H1 (cell line): ENCODE measurements around the gene MRM3. TPM values are rescaled to one million over a fixed set of nuclear protein-coding genes. Genes with fewer than 3 reads are reported as not detected.

ENCODE experiments used
- CTCF ChIA-PET: fragments of 300-600 bp; sonication (Branson Sonifier 250); formaldehyde crosslinking; loops from one replicate; lab custom pipeline; 2021; ENCODE audit not compliant: partially characterized antibody; lab: Charles Lee
- POLR2A ChIA-PET: fragments of 300-600 bp; sonication (Branson Sonifier 250); formaldehyde crosslinking; loops from one replicate; lab custom pipeline; 2021; ENCODE audit warnings: inconsistent platforms; ENCODE audit not compliant: partially characterized antibody; lab: Charles Lee
- DNase-seq, 2 experiments: peaks; one replicate each; pipeline versions ENCODE4 v3.0.0 to v3.0.0-alpha.2; 2010 to 2022; ENCODE audit warnings: low spot score in 2 of 2, low read depth in 1 of 2, mixed read lengths in 1 of 2
- FAIRE-seq: peaks from 2 replicates; lab custom pipeline; 2011; peaks lifted over from hg19 to GRCh38; lab: Jason Lieb, UNC
- H2AFZ ChIP-seq: 2 replicates; pipeline ENCODE4 v1.8.1; 2012; ENCODE audit warnings: low read length, inconsistent platforms
- H2AK5ac ChIP-seq: 2 replicates; pipeline ENCODE4 v1.6.1; 2013; ENCODE audit warnings: low read depth, low read length
- H2BK120ac ChIP-seq: replicated peaks from 2 replicates; pipeline ENCODE3; 2013; ENCODE audit warnings: low read depth, low read length, inconsistent platforms
- H2BK12ac ChIP-seq: 2 replicates; pipeline ENCODE4 v1.6.1; 2013; ENCODE audit warnings: low read depth, low read length
- H2BK15ac ChIP-seq: 2 replicates; pipeline ENCODE4 v1.6.1; 2013; ENCODE audit warnings: low read length
- H2BK20ac ChIP-seq: 2 replicates; pipeline ENCODE4 v1.6.1; 2013; ENCODE audit warnings: low read length
- H2BK5ac ChIP-seq: 2 replicates; pipeline ENCODE4 v1.6.1; 2013; ENCODE audit warnings: low read depth, low read length
- H3K14ac ChIP-seq: 2 replicates; pipeline ENCODE4 v1.6.1; 2013; ENCODE audit warnings: inconsistent platforms; ENCODE audit not compliant: insufficient read length
- H3K18ac ChIP-seq: 2 replicates; pipeline ENCODE4 v1.6.1; 2013; ENCODE audit warnings: low read length; ENCODE audit errors: extremely low read depth
- H3K23ac ChIP-seq: 2 replicates; pipeline ENCODE4 v1.6.1; 2013; ENCODE audit warnings: inconsistent platforms; ENCODE audit not compliant: insufficient read length
- H3K23me2 ChIP-seq: 2 replicates; pipeline ENCODE4 v1.6.1; 2013; ENCODE audit warnings: low read depth, low read length
- H3K27ac ChIP-seq: 2 replicates; pipeline ENCODE4 v1.6.1; 2011; ENCODE audit warnings: low read depth, low read length, inconsistent platforms
- H3K27me3 ChIP-seq, 4 experiments: replicated peaks in 1 of 4; 1 replicate in 1 of 4; 2 replicates in 3 of 4; pipeline versions ENCODE4 v1.6.1 to v1.8.1; 2011 to 2013; ENCODE audit warnings: low read length in 3 of 4, mild to moderate bottlenecking in 3 of 4, inconsistent platforms in 2 of 4, mixed read lengths in 2 of 4, moderate library complexity in 1 of 4; ENCODE audit not compliant: control insufficient read depth in 3 of 4, insufficient read depth in 3 of 4; ENCODE audit errors: extremely low read depth in 1 of 4
- H3K36me3 ChIP-seq, 4 experiments: 2 replicates each; pipeline versions ENCODE4 v1.6.1 to v1.8.1; 2011 to 2013; ENCODE audit warnings: mild to moderate bottlenecking in 4 of 4, low read length in 3 of 4, moderate library complexity in 2 of 4, control low read depth in 1 of 4, inconsistent platforms in 1 of 4; ENCODE audit not compliant: insufficient read depth in 4 of 4, control insufficient read depth in 2 of 4
- H3K4ac ChIP-seq: replicated peaks from 2 replicates; pipeline ENCODE3; 2013; ENCODE audit warnings: low read length, low read depth, mixed read lengths, inconsistent platforms; ENCODE audit not compliant: insufficient read length
- H3K4me1 ChIP-seq, 4 experiments: replicated peaks in 1 of 4; 1 replicate in 1 of 4; 2 replicates in 3 of 4; pipeline versions ENCODE4 v1.6.1 to v1.8.1; 2011 to 2013; ENCODE audit warnings: low read length in 3 of 4, inconsistent platforms in 2 of 4, mixed read lengths in 1 of 4; ENCODE audit not compliant: insufficient read depth in 4 of 4, control insufficient read depth in 3 of 4
- H3K4me2 ChIP-seq, 2 experiments: 2 replicates each; pipeline versions ENCODE4 v1.6.1 to v1.8.1; 2011 to 2013; ENCODE audit warnings: low read depth in 2 of 2, low read length in 2 of 2, control low read depth in 1 of 2, inconsistent platforms in 1 of 2, mild to moderate bottlenecking in 1 of 2; ENCODE audit not compliant: insufficient read depth in 1 of 2
- H3K4me3 ChIP-seq, 4 experiments: fragments of 200-600, 300-600 bp in 1 of 4; sonication (generic), shearing (Covaris generic), sonication (Bioruptor Twin) in 1 of 4; 2 replicates each; pipeline versions ENCODE4 v1.5.1 to v1.8.1; 2011 to 2016; ENCODE audit warnings: low read length in 4 of 4, low read depth in 3 of 4, control low read depth in 2 of 4, inconsistent platforms in 2 of 4, mild to moderate bottlenecking in 2 of 4, mixed read lengths in 1 of 4, moderate library complexity in 1 of 4; ENCODE audit not compliant: insufficient read depth in 2 of 4; ENCODE audit errors: extremely low read depth in 1 of 4
- H3K56ac ChIP-seq: replicated peaks from 2 replicates; pipeline ENCODE3; 2013; ENCODE audit warnings: low read depth, mild to moderate bottlenecking, mixed read lengths, low read length, inconsistent platforms; ENCODE audit not compliant: insufficient read length
- H3K79me1 ChIP-seq: 2 replicates; pipeline ENCODE4 v1.6.1; 2013; ENCODE audit warnings: low read depth, low read length, control low read depth
- H3K79me2 ChIP-seq, 2 experiments: 2 replicates each; pipeline versions ENCODE4 v1.6.1 to v1.8.1; 2012 to 2013; ENCODE audit warnings: low read length in 2 of 2, mild to moderate bottlenecking in 2 of 2, inconsistent platforms in 1 of 2; ENCODE audit not compliant: insufficient read depth in 2 of 2, control insufficient read depth in 1 of 2
- H3K9ac ChIP-seq, 4 experiments: replicated peaks in 1 of 4; 1 replicate in 1 of 4; 2 replicates in 3 of 4; pipeline versions ENCODE4 v1.6.1 to v1.8.1; 2011 to 2013; ENCODE audit warnings: low read depth in 3 of 4, low read length in 3 of 4, control low read depth in 2 of 4, mild to moderate bottlenecking in 2 of 4, moderate library complexity in 2 of 4, inconsistent platforms in 1 of 4; ENCODE audit errors: extremely low read depth in 1 of 4
- H3K9me3 ChIP-seq, 2 experiments: 2 replicates each; pipeline versions ENCODE4 v1.6.1 to v1.8.1; 2012 to 2013; ENCODE audit warnings: mild to moderate bottlenecking in 2 of 2, moderate library complexity in 2 of 2, control low read depth in 1 of 2, inconsistent platforms in 1 of 2, low read depth in 1 of 2, low read length in 1 of 2, mixed read lengths in 1 of 2; ENCODE audit not compliant: insufficient read depth in 2 of 2
- H4K20me1 ChIP-seq, 2 experiments: replicated peaks in 1 of 2; 2 replicates each; pipeline versions ENCODE3 to v1.8.1; 2011 to 2013; ENCODE audit warnings: inconsistent platforms in 2 of 2, low read length in 2 of 2, mild to moderate bottlenecking in 1 of 2; ENCODE audit not compliant: insufficient read depth in 2 of 2, control insufficient read depth in 1 of 2
- H4K5ac ChIP-seq: 2 replicates; pipeline ENCODE4 v1.6.1; 2013; ENCODE audit warnings: low read length, low read depth, mixed read lengths, inconsistent platforms; ENCODE audit not compliant: insufficient read length
- H4K8ac ChIP-seq: 2 replicates; pipeline ENCODE4 v1.8.0; 2013; ENCODE audit warnings: mild to moderate bottlenecking, moderate library complexity, low read length, inconsistent platforms; ENCODE audit not compliant: insufficient read depth; ENCODE audit errors: extremely low read depth
- H4K91ac ChIP-seq: replicated peaks from 2 replicates; pipeline ENCODE3; 2013; ENCODE audit warnings: low read length, mixed read lengths, inconsistent platforms; ENCODE audit not compliant: insufficient read length
- BRCA1 ChIP-seq: IDR thresholded peaks from 2 replicates; pipeline ENCODE4 v1.6.1; 2012; ENCODE audit warnings: low read depth, low read length, improper control_type of control experiment
- EGR1 ChIP-seq: IDR thresholded peaks from 2 replicates; pipeline ENCODE4 v1.6.1; 2011; ENCODE audit warnings: low read depth, low read length, borderline replicate concordance
- FOSL1 ChIP-seq: IDR thresholded peaks from 2 replicates; pipeline ENCODE4 v1.6.1; 2011; ENCODE audit warnings: mild to moderate bottlenecking, low read depth, low read length, moderate library complexity; ENCODE audit not compliant: insufficient read depth
- JUN ChIP-seq: IDR thresholded peaks from 2 replicates; pipeline ENCODE4 v1.6.1; 2011; ENCODE audit warnings: low read depth, mild to moderate bottlenecking, improper control_type of control experiment, low read length
- KDM1A ChIP-seq: fragments of 200-600, 300-600 bp; sonication (generic); IDR thresholded peaks from 2 replicates; pipeline ENCODE4 v1.7.1; 2016; ENCODE audit warnings: mild to moderate bottlenecking, low read length, borderline replicate concordance
- KDM4A ChIP-seq: IDR thresholded peaks from one replicate; pipeline ENCODE4 v1.7.1; 2012; ENCODE audit warnings: low read depth, mild to moderate bottlenecking, moderate library complexity, low read length, inconsistent platforms; ENCODE audit not compliant: severe bottlenecking
- NANOG ChIP-seq: IDR thresholded peaks from 2 replicates; pipeline ENCODE4 v1.6.1; 2011; ENCODE audit warnings: low read length, low read depth, mild to moderate bottlenecking, inconsistent platforms; ENCODE audit not compliant: insufficient read depth, poor library complexity, severe bottlenecking
- POU5F1 ChIP-seq: IDR thresholded peaks from 2 replicates; pipeline ENCODE4 v1.6.1; 2011; ENCODE audit warnings: low read depth, mild to moderate bottlenecking, low read length, moderate library complexity
- TCF12 ChIP-seq: IDR thresholded peaks from 2 replicates; pipeline ENCODE4 v1.6.1; 2011; ENCODE audit warnings: low read depth, mild to moderate bottlenecking, low read length
- YY1 ChIP-seq: IDR thresholded peaks from 2 replicates; pipeline ENCODE4 v1.6.1; 2011; ENCODE audit warnings: low read depth, mild to moderate bottlenecking, low read length
- WGBS, 2 experiments: shearing (Covaris generic) in 1 of 2; methylation state at CpG; one replicate each; pipeline versions ENCODE4 v1.1.6 to v1.1.7; 2013 to 2015; ENCODE audit warnings: low lambda C conversion rate in 2 of 2, mixed read lengths in 2 of 2, inconsistent platforms in 1 of 2, low coverage in 1 of 2, missing lambda C conversion rate in 1 of 2; ENCODE audit not compliant: insufficient replicate concordance in 2 of 2, insufficient coverage in 1 of 2, insufficient read length in 1 of 2; ENCODE audit errors: extremely low coverage in 1 of 2, missing lambda C conversion rate in 1 of 2; 5-methylcytosine and 5-hydroxymethylcytosine counted together
- polyA plus RNA-seq, 7 experiments: library from polyadenylated mRNA; depleted of rRNA in 3 of 7; stranded (reverse) in 5 of 7; unstranded in 2 of 7; fragments of >200 nt in 5 of 7; fragments of 200-250 nt in 2 of 7; gene quantifications; 1 replicate in 5 of 7; 2 replicates in 1 of 7; 4 replicates in 1 of 7; pipeline versions ENCODE4 v1.2.1 to v1.2.3, GENCODE V29; 2011 to 2013; ENCODE audit warnings: missing spikeins in 2 of 7, mixed read lengths in 2 of 7
- total RNA-seq: library from RNA; stranded (reverse); fragmentation: NEBNext Ultra II Directional; extraction: Animal tissue kit (Norgen Biotek cat#: 25700); gene quantifications from 2 replicates; pipeline ENCODE4 v1.2.1, GENCODE V29; 2021

The MRM3 gene
- total and polyA plus RNA-seq, 2 of the 8 experiments (the other 6 are each of a cell fraction or from before 2014, with no cell fraction given) = 10.1 to 20.8 TPM

- H2BK120ac ChIP-seq = no peak overlapping the region
- H4K20me1 ChIP-seq = peaks cover 1 to 3% of the 10 kb centered on the region in 2 experiments
- H3K27ac ChIP-seq = no peak overlapping the region
- H3K18ac ChIP-seq = no peak overlapping the region
- no peaks in the 10 kb centered on the region; the same call in 1 of the 2 replicates for H3K79me1 ChIP-seq
- no peak for DNase-seq
- H2BK5ac ChIP-seq = no peak overlapping the region
- no peak overlapping the region for H3K56ac ChIP-seq
- no peak overlapping the region for H3K4me3 ChIP-seq
- H2BK20ac ChIP-seq = no peak overlapping the region
- peaks cover 0 to 6% (median 0%) of the 10 kb centered on the region in 4 experiments; a peak in 2 of 8 replicates for H3K36me3 ChIP-seq
- H3K27me3 ChIP-seq = no peaks in the 10 kb centered on the region
- no peaks in the 10 kb centered on the region for H3K79me2 ChIP-seq
- WGBS, 2 experiments = 90% methylated on average over 8 of the region's 11 CpGs; no CpG with 5 or more reads in 1 of the 2 experiments
- H3K14ac ChIP-seq = no peak overlapping the region
- FAIRE-seq = no peak
- H2BK15ac ChIP-seq = no peak overlapping the region
- H3K4me1 ChIP-seq = peaks cover 0 to 5% (median 0%) of the 10 kb centered on the region in 4 experiments; a peak in 3 of 7 replicates
- H4K8ac ChIP-seq = no peak overlapping the region
- H4K91ac ChIP-seq = no peak overlapping the region
- no peak overlapping the region for H2AK5ac ChIP-seq
- H3K9ac ChIP-seq = no peak overlapping the region
- TF ChIP-seq TCF12 (no peak), BRCA1 (no peak), FOSL1 (no peak), JUN (no peak), NANOG (no peak), KDM4A (no peak), EGR1 (no peak), KDM1A (no peak), YY1 (no peak), POU5F1 (no peak)
- H3K23ac ChIP-seq = no peak overlapping the region
- no peak overlapping the region for H2BK12ac ChIP-seq
- no peak overlapping the region for H3K4me2 ChIP-seq
- no peaks in the 10 kb centered on the region for H3K23me2 ChIP-seq
- CTCF ChIA-PET = interaction anchor here (0.6 to 17.5 kb wide), 6 partner anchors 179 to 257 kb away, joined by 3 to 258 read pairs (median 4); partner anchors contain the start of genes NXN and TIMM22
- no peak overlapping the region for H2AFZ ChIP-seq
- POLR2A ChIA-PET = interaction anchor here (1.3 to 2.4 kb wide), 3 partner anchors 10 to 181 kb away, joined by 3 to 8 read pairs (median 5); partner anchors contain the start of gene NXN
- no peaks in the 10 kb centered on the region for H3K9me3 ChIP-seq
- no peak overlapping the region for H3K4ac ChIP-seq
- no peak overlapping the region for H4K5ac ChIP-seq
Observed at GRCh38 chr17:799261-799660, 17.1 kb downstream of the MRM3 start.
